Endodermal cell (in vitro differentiated cells): ENCODE results near the gene APIP. TPM values are rescaled to one million over a fixed set of nuclear protein-coding genes. Genes with fewer than 3 reads are reported as not detected.
A peak's percentile ranks its signal among the peaks of the same experiment; 100 is the strongest.
"Not testable (repeated sequence)": the region's sequence is repeated elsewhere in the genome, so short reads cannot be mapped to it uniquely, and the experiment has no call there.

Experiments
- DNase-seq: peaks from one replicate; pipeline ENCODE4 v3.0.0-alpha.2; 2017
- H3K27ac ChIP-seq: 2 replicates; pipeline ENCODE4 v1.5.1; 2013; ENCODE audit warnings: mild to moderate bottlenecking, low read depth, low read length, moderate library complexity
- H3K27me3 ChIP-seq: 2 replicates; pipeline ENCODE4 v1.6.1; 2013; ENCODE audit warnings: mild to moderate bottlenecking, low read length, moderate library complexity; ENCODE audit not compliant: insufficient read depth, control insufficient read depth, poor library complexity, severe bottlenecking
- H3K36me3 ChIP-seq: 2 replicates; pipeline ENCODE4 v1.7.0; 2013; ENCODE audit warnings: mild to moderate bottlenecking, low read length, moderate library complexity; ENCODE audit not compliant: control insufficient read depth, insufficient read depth
- H3K4me1 ChIP-seq: one replicate; pipeline ENCODE4 v1.7.0; 2013; ENCODE audit warnings: low read length; ENCODE audit not compliant: control insufficient read depth, insufficient read depth
- H3K4me3 ChIP-seq: 2 replicates; pipeline ENCODE4 v1.5.1; 2013; ENCODE audit warnings: mild to moderate bottlenecking, low read length, moderate library complexity
- H3K9ac ChIP-seq: 2 replicates; pipeline ENCODE4 v1.6.1; 2013; ENCODE audit warnings: mild to moderate bottlenecking, low read length, moderate library complexity; ENCODE audit not compliant: poor library complexity, severe bottlenecking; ENCODE audit errors: extremely low read depth
- H3K9me3 ChIP-seq: 2 replicates; pipeline ENCODE4 v1.6.1; 2013; ENCODE audit warnings: mild to moderate bottlenecking, low read length, moderate library complexity; ENCODE audit not compliant: control insufficient read depth
- H3K27ac Mint-ChIP-seq: 2 replicates; pipeline ENCODE4 v1.8.0; 2020; ENCODE audit warnings: mixed read lengths
- H3K27me3 Mint-ChIP-seq: 2 replicates; pipeline ENCODE4 v1.8.0; 2021; ENCODE audit warnings: mild to moderate bottlenecking, mixed read lengths; ENCODE audit not compliant: insufficient read depth
- H3K36me3 Mint-ChIP-seq: 2 replicates; pipeline ENCODE4 v1.8.0; 2020; ENCODE audit warnings: low read depth, mixed read lengths
- H3K4me1 Mint-ChIP-seq: 2 replicates; pipeline ENCODE4 v1.8.0; 2020; ENCODE audit warnings: mixed read lengths
- H3K4me3 Mint-ChIP-seq: 2 replicates; pipeline ENCODE4 v1.8.0; 2020; ENCODE audit warnings: mild to moderate bottlenecking, moderate library complexity, mixed read lengths
- H3K9me3 Mint-ChIP-seq: 2 replicates; pipeline ENCODE4 v1.8.0; 2020; ENCODE audit warnings: mild to moderate bottlenecking, mixed read lengths
- whole genome bisulfite sequencing, 2 experiments: methylation state at CpG; one replicate each; pipeline versions ENCODE4 v1.1.5 to v1.1.7; 2013; ENCODE audit warnings: missing lambda C conversion rate in 2 of 2, mixed read lengths in 1 of 2; ENCODE audit not compliant: insufficient coverage in 1 of 2, insufficient read length in 1 of 2; 5-methylcytosine and 5-hydroxymethylcytosine counted together
- total RNA-seq, 2 donors: library from RNA; stranded (reverse); fragmentation: NEBNext Ultra II Directional in 1 of 2; extraction: Animal tissue kit (Norgen Biotek cat#: 25700) in 1 of 2; gene quantifications; 2 replicates in 1 of 2; 3 replicates in 1 of 2; pipeline ENCODE4 v1.2.1, GENCODE V29; 2021
- TF ChIP-seq, protein P1 (sequence below): fragments of 200-600 bp; sonication (generic); conservative IDR thresholded peaks from 2 replicates; pipeline ENCODE4 v1.5.0; 2021; ENCODE audit warnings: antibody characterized with exemption, mild to moderate bottlenecking

Gene APIP
- total RNA-seq, 2 donors from 2014 or later: 31.8 to 46.2 TPM

DNA sequence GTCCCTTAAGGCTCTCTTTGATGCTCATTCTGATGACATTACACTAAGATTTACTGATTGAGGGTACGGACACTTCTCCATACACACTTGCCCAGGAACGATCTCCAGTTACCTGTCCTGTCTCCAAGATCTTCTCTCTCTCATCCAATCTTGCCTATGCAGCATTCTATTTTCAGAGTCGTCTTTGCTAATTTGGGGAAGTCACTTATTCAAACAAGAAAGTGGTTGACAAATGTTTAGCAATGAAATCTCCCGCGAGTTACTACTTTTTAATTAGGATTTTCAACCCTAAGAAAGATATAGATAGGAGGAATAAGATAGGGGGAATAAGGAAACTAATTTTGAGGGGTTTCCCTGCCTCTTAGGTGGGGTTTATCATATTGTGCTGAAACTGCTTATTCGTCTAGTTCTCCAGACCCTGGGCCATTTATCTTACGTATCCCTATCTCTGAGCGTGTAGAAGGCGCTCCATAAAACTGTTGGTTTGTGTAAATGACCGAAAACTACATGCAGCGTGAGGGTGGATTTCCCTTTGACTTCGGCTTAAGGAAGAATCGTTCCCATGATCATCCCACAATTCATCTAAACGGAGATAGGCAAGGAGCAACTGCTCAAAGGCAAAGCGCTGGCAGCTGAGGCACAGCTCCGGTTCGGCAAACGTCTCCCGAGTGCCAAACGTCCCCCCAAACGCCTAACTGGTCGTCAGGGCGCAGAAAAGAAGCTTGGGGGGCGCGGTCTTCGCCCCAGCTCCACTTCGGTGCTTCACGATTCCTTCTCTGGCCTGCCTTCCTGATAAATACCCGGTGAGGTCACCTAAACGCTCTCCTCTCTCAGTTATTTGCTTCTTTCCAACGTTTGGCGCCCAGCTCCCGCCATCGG lies 804 bp downstream of the APIP start:
- Histone ChIP-seq H3K36me3 (peaks cover 20% of the 10 kb centered on the region), H3K27ac (peak overlapping the region; percentile 91), H3K4me3 (peak overlapping the region; percentile 87), H3K9me3 (peaks cover 6% of the 10 kb centered on the region), H3K9ac (peak overlapping the region; percentile 94), H3K27me3 (no peaks in the 10 kb centered on the region), H3K4me1 (peaks cover 7% of the 10 kb centered on the region)
- peak overlapping the region; percentile 98 for H3K4me3 Mint-ChIP-seq
- H3K36me3 Mint-ChIP-seq: peaks cover 24% of the 10 kb centered on the region
- peaks cover 16% of the 10 kb centered on the region for H3K4me1 Mint-ChIP-seq
- DNase-seq: no peak
- TF ChIP-seq, protein P1, sequence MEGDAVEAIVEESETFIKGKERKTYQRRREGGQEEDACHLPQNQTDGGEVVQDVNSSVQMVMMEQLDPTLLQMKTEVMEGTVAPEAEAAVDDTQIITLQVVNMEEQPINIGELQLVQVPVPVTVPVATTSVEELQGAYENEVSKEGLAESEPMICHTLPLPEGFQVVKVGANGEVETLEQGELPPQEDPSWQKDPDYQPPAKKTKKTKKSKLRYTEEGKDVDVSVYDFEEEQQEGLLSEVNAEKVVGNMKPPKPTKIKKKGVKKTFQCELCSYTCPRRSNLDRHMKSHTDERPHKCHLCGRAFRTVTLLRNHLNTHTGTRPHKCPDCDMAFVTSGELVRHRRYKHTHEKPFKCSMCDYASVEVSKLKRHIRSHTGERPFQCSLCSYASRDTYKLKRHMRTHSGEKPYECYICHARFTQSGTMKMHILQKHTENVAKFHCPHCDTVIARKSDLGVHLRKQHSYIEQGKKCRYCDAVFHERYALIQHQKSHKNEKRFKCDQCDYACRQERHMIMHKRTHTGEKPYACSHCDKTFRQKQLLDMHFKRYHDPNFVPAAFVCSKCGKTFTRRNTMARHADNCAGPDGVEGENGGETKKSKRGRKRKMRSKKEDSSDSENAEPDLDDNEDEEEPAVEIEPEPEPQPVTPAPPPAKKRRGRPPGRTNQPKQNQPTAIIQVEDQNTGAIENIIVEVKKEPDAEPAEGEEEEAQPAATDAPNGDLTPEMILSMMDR: no peak
- H3K9me3 Mint-ChIP-seq: no peaks in the 10 kb centered on the region
- WGBS, 2 experiments: 11 to 12% methylated on average over 22 to 34 of the region's 34 CpGs
- peak overlapping the region; percentile 96 for H3K27ac Mint-ChIP-seq
- H3K27me3 Mint-ChIP-seq: no peaks in the 10 kb centered on the region

DNA sequence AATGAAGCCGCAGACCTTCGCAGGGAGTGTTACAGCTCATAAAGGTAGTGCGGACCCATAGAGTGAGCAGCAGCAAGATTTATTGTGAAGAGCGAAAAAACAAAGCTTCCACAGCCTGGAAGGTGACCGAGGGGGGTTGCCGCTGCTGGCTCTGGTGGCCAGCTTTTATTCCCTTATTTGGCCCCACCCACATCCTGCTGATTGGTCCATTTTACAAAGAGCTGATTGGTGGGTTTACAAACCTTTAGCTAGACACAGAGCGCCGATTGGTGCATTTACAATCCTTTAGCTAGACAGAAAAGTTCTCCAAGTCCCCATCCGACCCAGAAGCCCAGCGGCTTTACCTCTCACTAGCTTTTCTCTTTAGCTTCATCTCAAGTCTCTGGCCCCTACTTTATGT lies 2.6 kb downstream of the APIP start:
- not testable (repeated sequence) for H3K9me3 Mint-ChIP-seq, H3K4me3 ChIP-seq, H3K27me3 ChIP-seq, H3K4me1 ChIP-seq, H3K27me3 Mint-ChIP-seq, H3K4me3 Mint-ChIP-seq, H3K27ac ChIP-seq, H3K27ac Mint-ChIP-seq, DNase-seq, H3K9ac ChIP-seq, H3K9me3 ChIP-seq
- WGBS, 2 experiments: 99 to 100% methylated on average over 8 to 10 of the region's 10 CpGs
- peaks cover 16% of the 10 kb centered on the region for H3K4me1 Mint-ChIP-seq
- H3K36me3 Mint-ChIP-seq: peaks cover 24% of the 10 kb centered on the region
- H3K36me3 ChIP-seq: peaks cover 16% of the 10 kb centered on the region

DNA sequence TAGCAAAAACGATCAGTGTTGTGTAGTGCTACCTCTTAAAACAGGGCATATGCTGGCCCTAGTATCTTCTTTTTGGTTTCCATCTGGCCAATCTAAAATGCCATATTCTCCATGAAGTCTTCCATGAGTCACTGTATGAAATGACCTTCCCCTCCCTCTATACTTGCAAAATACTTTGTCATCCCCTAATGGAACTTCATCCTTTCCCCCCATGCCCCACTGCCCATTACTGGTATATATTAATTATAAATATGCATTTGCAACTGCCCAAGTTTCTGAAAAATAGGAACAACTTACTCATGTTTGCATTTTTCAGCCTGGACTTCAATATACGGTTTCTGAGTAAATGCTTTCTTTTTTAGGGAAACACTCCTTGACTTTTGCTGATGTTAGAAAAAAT lies 4.5 kb downstream of the APIP start:
- TF ChIP-seq, protein P1: no peak
- no peaks in the 10 kb centered on the region for H3K27me3 Mint-ChIP-seq

More for the DNA sequence above, 4.5 kb downstream of the APIP start:
- peaks cover 6% of the 10 kb centered on the region for H3K4me1 Mint-ChIP-seq
- Histone ChIP-seq H3K9me3 (peaks cover 6% of the 10 kb centered on the region), H3K9ac (no peak overlapping the region), H3K27me3 (no peaks in the 10 kb centered on the region), H3K27ac (no peak overlapping the region), H3K4me1 (no peaks in the 10 kb centered on the region), H3K4me3 (no peak overlapping the region), H3K36me3 (peaks cover 25% of the 10 kb centered on the region)
- no peak overlapping the region for H3K27ac Mint-ChIP-seq
- H3K4me3 Mint-ChIP-seq: no peak overlapping the region
- DNase-seq: no peak
- H3K9me3 Mint-ChIP-seq: no peaks in the 10 kb centered on the region
- peaks cover 25% of the 10 kb centered on the region for H3K36me3 Mint-ChIP-seq
- 95 to 100% methylated on average over 2 of the region's 2 CpGs for WGBS, 2 experiments
